ENCODE measurements around the gene TBC1D16. TPM values are rescaled to one million over a fixed set of nuclear protein-coding genes. Genes with fewer than 3 reads are reported as not detected.
"Not testable (repeated sequence)": the region's sequence is repeated elsewhere in the genome, so short reads cannot be mapped to it uniquely, and the experiment has no call there.

Gene TBC1D16
- total and polyA plus RNA-seq, 10 of the 15 experiments (the other 5 are each of a cell fraction or from before 2014, with no cell fraction given) = 0.01 to 0.13 (median 0.06) TPM; not detected in 3

DNA sequence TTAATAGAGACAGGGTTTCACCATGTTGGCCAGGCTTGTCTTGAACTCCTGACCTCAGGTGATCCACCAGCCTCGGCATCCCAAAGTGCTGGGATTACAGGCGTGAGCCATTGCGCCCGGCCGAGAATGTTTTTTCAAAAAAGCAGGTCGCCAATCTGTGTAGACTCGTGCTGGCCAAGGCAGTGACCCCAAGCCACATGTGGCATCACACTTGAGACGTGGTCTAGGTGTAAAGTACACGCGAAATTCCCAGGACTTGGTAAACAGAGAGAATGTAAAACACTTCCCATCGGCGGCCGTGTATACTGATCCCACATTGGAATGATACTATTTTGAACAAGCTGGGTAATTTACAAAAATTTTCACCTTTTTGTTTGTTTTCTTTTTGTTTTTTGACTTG lies 41.1 kb downstream of the TBC1D16 start (continued):
- TF ChIP-seq, protein P1, sequence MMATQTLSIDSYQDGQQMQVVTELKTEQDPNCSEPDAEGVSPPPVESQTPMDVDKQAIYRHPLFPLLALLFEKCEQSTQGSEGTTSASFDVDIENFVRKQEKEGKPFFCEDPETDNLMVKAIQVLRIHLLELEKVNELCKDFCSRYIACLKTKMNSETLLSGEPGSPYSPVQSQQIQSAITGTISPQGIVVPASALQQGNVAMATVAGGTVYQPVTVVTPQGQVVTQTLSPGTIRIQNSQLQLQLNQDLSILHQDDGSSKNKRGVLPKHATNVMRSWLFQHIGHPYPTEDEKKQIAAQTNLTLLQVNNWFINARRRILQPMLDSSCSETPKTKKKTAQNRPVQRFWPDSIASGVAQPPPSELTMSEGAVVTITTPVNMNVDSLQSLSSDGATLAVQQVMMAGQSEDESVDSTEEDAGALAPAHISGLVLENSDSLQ (IDR thresholded peaks at IDR 0.05) = no peak
- no peak for TF ChIP-seq SIX5 (IDR thresholded peaks at IDR 0.05; ENCODE audit: low read depth, low read length, severe bottlenecking)
- TF ChIP-seq MTA3 (IDR thresholded peaks at IDR 0.05; ENCODE audit: borderline replicate concordance, low read length) = no peak
- TF ChIP-seq, protein P2, sequence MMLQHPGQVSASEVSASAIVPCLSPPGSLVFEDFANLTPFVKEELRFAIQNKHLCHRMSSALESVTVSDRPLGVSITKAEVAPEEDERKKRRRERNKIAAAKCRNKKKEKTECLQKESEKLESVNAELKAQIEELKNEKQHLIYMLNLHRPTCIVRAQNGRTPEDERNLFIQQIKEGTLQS (IDR thresholded peaks at IDR 0.05; ENCODE audit: borderline replicate concordance, extremely low read depth, low read depth, low read length) = no peak
- no peak for TF ChIP-seq CREM (IDR thresholded peaks at IDR 0.05; ENCODE audit: low read depth)

DNA sequence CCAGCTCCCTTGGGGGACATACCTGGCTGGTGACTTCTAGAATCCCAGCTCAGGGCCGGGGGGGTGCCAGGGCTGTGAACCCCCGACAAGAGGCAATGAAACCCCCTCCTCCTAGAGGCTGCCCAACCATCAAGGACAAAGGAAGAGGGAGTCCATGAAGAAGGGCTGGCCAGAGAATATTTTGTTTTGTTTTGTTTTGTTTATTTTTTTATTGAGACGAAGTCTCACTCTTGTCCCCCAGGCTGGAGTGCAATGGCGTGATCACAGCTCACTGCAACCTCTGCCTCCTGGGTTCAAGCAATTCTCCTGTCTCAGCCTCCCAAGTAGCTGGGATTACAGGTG lies 41.5 kb downstream of the TBC1D16 start:
- H3K27me3 ChIP-seq (replicated peaks in 1 of 2; ENCODE audit: control insufficient read depth in 2 of 2, insufficient read depth in 2 of 2, low read length in 1 of 2); H3K4me1 ChIP-seq (ENCODE audit: control insufficient read depth, insufficient read depth, low read length); H3K36me3 ChIP-seq (ENCODE audit: control insufficient read depth in 2 of 2, insufficient read depth in 2 of 2, low read length in 1 of 2); DNase-seq (ENCODE audit: low read depth, low spot score); H2AFZ ChIP-seq (ENCODE audit: control insufficient read depth, low read depth, low read length); H3K79me2 ChIP-seq (ENCODE audit: control insufficient read depth, insufficient read depth, low read length); H3K4me3 ChIP-seq; FAIRE-seq; H3K4me2 ChIP-seq (ENCODE audit: control insufficient read depth, insufficient read depth); intact Hi-C loops (cut with micrococcal nuclease; ENCODE audit: unreplicated experiment); H4K20me1 ChIP-seq (ENCODE audit: control insufficient read depth, insufficient read depth); H3K9ac ChIP-seq (ENCODE audit: control insufficient read depth, insufficient read depth, low read length); BruUV-seq (replicated peaks); in situ Hi-C loops (cut with MboI); H3K27ac ChIP-seq (ENCODE audit: control insufficient read depth, insufficient read depth); H3K9me3 ChIP-seq (replicated peaks; ENCODE audit: control insufficient read depth, insufficient read depth, low read length); ATAC-seq: not testable (repeated sequence)
- ChIA-PET CTCF (interaction anchor here (0.8 to 2.4 kb wide), 7 partner anchors 10 to 252 kb away, joined by 3 to 12 read pairs (median 5); no protein-coding TSS in a partner anchor), POLR2A (interaction anchor here (0.6 kb wide), 1 partner anchor 1231 kb away, joined by 3 read pairs; no protein-coding TSS in a partner anchor), RAD21 (ENCODE audit: unreplicated experiment) (interaction anchor here (0.9 to 1.3 kb wide), 3 partner anchors 15 to 197 kb away, joined by 3 read pairs; partner anchors contain the start of genes CBX4 and CBX8), SMC1A (ENCODE audit: uncharacterized antibody, unreplicated experiment) (interaction anchor here (1.2 to 1.5 kb wide), 2 partner anchors 13 to 24 kb away, joined by 3 to 5 read pairs; no protein-coding TSS in a partner anchor)
- WGBS (ENCODE audit: insufficient coverage, insufficient replicate concordance, low lambda C conversion rate, missing lambda C conversion rate) = 52% methylated on average over 4 of the region's 4 CpGs

All from GM12878 (cell line).